HG03521 (cell line): ENCODE measurements around the gene UBE2S.

Source experiments
- ATAC-seq: cut with Tn5 transposase; IDR thresholded peaks from one replicate; pipeline ENCODE4 v1.9.1; 2021; ENCODE audit warnings: mild to moderate bottlenecking, moderate library complexity; ENCODE audit not compliant: unreplicated experiment

Gene UBE2S

DNA sequence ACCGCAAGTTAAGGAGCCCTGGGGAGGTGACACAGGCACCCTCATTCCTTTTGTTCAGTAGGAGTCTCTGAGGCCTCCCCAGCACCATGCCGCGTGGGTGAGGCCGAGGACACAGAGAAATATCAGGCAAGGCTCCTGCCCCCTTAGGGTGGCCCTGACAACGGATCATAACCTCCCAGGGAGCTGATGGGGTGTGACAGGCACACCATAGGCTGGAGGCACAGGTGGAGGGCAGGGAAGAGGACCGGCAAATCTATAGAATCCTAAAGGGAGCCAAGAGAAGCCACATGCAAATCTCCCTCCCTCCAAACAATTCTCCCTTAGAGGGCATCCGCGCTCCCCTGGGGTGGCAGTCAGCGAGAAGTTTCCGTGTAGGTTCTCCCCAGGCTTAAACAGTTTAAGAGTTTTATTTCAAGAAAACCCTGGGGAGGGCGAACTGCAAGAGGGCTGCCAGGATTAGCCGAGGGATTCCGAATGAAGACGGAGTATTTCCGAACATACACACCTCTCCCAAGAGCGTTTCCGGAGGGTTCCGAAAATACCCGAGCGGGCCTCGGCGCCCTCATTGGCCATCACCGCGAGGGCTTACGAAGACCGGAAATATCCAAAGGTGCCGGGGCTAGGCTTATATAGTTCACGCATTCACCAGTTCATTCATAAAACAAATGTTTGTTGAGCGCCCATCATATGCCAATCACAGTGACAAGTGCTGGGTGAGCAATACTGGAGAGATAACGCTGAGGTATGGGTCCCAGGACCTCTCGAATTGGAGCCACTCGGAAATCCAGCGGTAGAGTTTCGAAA lies 22.5 kb downstream of the UBE2S start:
- ATAC-seq: peak; percentile 40

DNA sequence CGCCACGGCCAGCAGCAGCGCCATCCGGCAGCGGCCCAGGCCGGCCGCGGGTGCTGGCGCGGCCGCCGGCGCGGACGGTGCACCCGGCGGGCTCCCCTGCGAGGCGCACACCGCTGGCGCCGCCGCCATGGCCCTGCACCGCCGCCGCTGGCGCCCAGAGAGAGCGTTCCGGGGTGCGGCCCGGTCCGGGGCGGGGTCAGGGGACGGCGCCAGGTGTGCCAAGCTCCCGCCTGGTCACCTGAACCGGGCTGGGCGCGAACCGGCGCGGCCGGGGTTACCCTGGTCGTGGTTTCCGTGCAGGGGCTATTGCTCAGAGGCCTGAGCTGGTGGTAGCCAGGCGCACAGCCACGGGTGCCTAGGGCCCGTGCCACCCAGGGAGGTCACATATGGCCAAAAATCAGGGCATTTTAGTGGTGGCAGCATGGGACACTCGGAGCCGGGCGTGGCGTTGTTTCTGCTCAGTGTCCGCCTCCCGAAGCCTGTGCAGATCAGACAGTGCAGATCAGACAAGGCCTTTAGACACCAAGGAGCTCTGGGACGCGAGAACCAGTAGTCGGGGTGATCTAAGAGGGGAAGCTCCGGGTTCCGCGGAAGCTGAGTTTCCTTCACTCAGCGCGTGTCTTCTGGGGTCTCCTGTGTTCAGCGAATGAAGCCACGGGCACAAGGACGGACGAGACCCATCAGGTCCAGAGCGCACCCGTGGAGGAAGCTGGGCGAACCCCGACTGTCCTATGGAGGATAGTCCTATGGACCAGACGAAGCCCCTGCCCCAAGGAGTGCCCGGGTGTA lies 23.3 kb downstream of the UBE2S start, which contains the start of gene TMEM238:
Gene TMEM238, minus strand, starts transcription at position 162 of the 789 bp plus-strand sequence. Its CDS starts 33 bp downstream, at position 129.
- no peak for ATAC-seq

DNA sequence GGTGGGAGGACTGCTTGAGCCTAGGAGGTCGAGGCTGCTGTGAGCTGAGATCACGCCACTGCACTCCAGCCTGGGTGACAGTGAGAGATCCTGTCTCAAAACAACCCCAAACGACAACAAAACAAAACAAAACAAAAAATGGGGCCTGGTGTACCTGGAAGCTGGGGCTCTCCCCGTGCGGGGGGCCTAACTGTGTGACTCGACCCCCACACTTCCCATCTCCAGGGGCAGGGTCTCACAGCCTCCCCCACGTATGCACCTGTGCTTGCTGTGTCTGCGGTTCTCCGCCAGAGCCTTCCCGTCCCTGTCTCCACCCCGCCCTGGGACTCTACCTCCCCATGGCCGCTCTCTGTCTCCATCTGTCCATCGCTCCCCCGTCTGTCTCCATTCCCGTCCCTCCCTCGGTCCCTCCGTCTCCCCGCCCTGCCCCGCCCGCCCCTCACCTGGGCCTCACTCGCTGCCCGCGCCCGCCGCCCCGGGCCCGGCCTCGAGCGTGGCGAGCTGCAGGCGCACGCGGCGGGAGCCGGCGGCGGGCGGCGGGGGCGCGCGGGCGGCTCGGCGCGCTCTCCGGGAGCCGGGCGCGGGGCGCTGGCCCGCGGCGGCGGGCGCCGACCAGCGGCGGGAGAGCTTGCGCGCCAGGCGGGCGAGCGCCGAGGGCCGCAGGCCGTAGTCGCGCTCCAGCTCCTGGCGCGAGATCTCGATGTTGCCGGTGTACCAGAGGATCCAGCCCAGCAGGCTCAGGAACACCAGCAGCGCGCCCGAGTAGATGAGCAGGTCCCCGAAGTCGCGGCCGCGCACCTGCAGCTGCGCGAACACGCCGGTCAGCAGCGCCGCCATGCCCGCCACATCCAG lies 24.1 kb downstream of the UBE2S start:
- no peak for ATAC-seq

DNA sequence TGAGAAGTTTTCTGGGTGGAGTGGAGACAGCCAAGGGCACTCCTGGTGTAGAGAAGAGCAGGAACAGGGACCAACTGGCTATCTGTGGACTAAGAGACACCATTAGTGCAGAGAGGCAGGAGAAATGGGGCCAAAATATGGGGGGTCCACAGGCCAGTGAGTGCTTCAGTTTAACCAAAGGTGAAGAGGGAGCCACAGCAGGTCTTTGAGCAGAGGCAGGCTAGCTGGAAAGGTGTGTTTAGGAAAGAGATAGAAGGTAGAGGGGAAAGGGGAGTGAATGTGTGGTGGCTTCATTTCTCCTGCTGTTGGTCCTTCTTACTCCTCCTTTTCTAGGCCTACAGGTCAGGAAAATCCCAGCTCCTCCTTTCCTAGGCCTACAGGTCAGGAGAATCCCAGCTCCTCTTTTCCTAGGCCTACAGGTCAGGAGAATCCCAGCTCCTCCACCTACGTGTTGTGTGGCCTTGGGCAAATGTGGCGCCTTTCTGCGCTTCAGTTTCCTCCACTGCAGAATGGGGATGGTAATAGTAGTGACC lies 25.0 kb downstream of the UBE2S start:
- ATAC-seq: no peak

DNA sequence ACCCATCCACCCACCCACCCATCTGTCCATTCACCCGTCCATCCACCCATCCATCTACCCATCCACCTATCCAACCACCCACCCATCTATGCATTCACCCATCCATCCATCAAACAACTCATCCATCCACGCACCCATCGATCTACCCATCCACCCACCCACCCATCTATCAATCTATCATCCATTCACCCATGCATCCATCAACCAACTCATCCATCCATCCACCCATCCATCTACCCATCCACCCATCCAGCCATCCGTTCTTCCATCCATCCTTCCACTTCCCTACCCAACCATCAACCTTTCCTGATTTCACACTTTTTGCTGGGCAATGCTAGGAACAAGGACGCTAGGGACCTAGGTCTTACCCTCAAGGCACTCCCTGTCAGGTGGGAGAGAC lies 25.6 kb downstream of the UBE2S start:
- no peak for ATAC-seq

DNA sequence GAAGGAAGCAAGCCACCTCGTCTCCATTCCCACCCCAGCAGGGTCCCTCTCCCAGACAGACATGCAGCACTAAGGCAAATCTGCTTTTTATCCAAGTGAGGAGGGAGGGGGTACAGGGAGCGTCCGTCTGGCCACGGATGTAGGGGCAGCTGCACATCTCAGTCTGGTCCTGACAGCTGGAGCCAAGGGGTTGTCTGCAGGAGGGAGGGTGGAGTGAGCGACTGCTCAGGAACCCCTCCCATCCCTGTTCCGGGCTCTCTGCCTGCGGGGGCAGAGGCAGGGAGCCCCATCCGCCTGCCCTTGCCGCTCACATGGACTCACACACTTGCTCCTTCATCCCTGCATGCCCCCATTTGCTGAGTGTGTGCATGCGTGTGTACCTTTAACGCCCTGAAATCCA lies 28.4 kb downstream of the UBE2S start:
- ATAC-seq: no peak

DNA sequence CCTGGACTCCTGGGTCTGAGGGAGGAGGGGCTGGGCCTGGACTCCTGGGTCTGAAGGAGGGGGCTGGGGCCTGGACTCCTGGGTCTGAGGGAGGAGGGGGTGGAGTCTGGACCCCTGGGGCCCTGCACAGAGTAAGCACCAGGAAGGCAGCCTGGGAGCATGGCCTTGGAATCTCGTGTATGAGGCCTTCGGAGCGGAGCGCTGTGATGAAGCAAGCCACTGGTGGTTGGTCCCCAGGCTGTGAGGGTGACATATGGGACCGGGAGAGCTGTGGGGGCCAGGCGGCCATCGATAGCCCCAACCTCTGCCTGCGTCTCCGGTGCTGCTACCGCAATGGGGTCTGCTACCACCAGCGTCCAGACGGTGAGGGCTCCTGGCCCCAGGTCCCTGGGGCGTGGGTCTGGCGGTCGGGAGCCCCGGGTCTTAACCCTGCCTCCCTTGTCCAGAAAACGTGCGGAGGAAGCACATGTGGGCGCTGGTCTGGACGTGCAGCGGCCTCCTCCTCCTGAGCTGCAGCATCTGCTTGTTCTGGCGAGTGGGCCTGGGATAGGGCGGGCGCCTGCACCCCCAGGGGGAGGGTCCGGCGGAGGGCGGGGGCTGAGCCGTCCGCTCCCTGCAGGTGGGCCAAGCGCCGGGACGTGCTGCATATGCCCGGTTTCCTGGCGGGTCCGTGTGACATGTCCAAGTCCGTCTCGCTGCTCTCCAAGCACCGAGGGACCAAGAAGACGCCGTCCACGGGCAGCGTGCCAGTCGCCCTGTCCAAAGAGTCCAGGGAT lies 30.0 kb downstream of the UBE2S start:
- no peak for ATAC-seq

DNA sequence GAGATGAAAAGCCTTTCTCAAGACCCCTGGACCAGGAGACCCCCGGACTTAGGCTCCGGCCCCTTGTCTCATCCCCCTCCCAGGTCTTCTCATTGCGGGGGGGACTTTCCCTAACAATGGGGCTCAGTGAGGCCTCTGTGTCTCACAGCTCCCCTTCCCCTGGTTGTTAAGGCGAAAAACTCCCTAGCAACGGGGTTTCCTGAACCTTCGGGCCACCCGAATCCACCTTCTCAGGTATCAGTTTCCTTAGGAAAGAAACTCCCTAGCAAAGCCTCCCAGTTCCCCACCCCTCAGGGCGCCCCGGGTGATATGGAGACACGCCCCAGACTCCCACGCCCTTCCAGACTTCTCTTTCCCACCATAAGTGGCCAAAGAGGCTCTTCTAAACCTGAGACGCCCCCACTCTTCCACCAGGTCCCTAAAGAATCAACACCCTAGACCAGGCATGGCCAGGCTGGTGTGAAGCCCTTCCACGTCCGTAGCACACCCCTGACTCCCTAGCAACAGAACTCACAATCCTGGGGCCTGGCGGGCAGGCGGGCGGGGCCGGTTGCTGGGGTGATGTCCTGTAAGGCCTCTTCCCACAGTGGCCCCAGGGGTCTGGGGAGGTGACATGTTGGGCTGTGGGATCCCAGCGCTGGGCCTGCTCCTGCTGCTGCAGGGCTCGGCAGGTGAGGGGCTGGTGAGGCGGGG lies 31.2 kb downstream of the UBE2S start, which contains the start of gene TMEM190:
Gene TMEM190, plus strand, starts transcription at position 586 of the 693 bp plus-strand sequence. Its CDS starts 28 bp downstream, at position 614.
- no peak for ATAC-seq

DNA sequence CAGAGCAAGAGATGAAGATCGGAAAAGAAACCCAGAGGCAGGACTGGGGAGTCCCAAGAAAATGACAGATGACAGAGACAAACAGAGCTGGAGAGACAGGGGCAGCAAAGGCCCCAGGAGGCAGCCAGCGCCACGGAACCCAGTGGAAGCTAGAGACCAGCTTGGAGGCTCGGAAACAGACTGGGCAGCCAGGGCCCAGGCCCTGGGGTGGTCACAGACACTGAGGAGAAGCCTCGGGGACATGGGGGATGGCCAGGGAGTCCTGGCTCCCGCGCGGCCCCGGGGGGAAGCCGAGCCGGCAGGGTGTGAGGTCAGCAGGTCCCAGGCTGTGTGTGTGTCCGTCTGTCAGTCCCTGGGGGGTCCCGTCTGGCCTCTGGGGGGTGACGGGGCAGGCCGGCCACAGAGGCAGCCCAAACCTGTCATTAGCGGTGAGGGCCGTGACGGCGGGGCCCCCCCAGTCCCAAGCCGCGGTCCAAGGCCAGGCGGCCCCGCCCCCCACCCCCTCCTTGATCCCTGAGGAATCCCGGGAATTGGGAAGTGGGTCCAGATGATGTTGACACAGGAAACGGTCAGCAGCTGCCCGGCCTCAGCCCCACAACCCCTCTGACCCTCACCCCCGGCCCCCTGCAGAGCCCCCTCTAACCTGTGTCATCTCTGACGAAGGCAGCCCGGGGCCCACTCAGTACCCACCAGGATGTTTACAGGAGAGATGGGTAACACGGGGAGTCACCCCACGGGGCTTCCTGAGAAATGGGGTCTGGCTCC lies 33.4 kb downstream of the UBE2S start:
- ATAC-seq: no peak

DNA sequence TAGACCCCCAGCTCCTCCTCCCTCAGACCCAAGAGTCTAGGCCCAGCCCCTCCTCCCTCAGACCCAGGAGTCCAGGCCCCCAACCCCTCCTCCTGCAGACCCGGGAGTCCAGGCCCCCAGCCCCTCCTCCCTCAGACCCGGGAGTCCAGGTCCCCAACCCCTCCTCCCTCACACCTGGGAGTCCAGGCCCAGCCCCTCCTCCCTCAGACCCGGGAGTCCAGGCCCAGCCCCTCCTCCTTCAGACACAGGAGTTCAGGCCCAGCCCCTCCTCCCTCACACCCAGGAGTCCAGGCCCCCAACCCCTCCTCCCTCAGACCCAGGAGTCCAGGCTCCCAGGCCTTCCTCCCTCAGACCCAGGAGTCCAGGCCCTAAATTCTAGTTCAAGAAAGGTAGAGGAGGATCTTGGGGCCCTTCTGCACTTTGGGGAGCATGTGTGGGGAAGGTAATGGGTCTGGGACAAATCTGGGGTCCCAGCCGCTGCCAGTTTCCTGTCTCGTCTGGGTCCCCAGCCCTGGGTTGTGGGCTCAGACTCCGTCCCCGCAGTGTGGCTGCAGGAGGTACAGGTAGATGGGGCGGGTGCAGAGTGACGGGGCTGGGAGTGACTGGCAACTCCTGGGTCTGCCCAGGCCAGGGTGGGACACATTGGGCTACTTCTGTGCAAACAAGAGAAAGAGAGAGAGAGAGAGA lies 34.1 kb downstream of the UBE2S start:
- no peak for ATAC-seq

DNA sequence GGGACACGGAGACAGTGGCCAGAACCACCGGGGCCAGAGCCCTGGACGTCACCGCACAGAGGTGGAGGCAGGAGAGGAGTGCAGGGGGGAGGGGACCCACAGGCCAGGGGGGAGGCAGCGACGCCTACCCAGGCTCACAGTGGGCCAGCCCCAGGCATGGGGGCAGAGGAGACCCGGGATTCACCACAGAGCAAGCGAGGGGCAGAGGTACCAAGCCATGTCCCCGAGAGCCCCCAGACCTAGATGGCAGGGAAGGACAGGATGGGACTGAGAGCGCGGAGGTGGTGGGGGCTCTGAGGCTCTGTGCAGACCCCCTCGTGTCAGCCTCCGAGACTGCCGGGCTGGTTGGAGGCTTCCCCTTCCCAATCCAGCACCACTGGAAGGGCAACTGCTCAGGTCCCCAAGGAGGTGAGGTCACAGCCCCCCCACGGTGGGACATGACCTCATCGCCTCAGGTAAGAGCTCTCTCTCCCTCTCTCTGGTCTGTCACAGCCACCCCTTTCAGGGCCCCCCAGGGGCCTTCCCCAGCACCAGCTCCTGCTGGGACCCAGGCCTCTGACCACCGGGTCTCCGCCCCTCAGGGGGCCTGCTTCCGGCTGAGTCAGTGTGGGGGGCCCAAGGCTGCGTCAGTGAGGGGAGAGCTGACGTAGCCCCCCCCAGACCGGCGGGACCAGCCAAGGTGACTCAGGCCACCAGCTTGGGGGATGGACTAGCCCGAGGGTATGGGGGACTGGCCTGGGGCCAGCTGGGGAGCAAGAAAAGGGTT lies 35.1 kb downstream of the UBE2S start:
- ATAC-seq: no peak

DNA sequence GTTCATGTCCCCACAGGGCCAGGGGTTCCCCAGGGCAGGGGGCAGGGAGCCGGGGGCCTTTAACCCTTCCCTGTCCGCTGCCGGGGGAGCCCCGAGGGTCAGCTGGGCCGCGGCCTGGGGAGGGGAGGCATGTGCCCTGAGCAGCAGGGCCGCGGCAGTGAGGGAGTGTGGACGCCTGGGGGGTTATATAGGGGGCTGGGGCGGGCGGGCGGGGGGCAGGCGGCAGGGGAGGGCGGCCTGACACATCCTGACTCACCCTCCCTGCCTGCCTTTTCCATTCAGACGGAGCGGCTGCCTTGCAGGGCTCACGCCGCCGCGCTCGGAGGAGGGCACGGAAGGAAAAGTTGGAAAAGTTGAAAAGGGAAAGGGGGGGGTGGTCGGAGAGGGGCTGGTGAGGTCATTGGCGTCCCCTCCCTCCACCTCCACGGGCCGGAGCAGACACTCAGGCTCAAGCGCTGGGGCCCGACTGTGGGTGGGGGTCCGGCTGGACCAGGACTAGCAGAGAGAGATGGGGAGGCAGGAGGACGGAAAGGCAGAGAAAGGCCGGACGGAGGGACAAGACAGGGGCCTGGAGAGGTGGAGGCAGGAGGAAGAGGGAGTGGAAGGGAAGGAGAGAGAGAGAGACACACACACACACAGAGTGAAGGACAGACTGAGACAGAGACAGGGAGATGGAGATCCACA lies 37.1 kb downstream of the UBE2S start, which contains the start of gene IL11:
Gene IL11, minus strand, starts transcription at position 159 of the 684 bp plus-strand sequence. Its CDS starts 153 bp downstream, at position 6.
- ATAC-seq: no peak

DNA sequence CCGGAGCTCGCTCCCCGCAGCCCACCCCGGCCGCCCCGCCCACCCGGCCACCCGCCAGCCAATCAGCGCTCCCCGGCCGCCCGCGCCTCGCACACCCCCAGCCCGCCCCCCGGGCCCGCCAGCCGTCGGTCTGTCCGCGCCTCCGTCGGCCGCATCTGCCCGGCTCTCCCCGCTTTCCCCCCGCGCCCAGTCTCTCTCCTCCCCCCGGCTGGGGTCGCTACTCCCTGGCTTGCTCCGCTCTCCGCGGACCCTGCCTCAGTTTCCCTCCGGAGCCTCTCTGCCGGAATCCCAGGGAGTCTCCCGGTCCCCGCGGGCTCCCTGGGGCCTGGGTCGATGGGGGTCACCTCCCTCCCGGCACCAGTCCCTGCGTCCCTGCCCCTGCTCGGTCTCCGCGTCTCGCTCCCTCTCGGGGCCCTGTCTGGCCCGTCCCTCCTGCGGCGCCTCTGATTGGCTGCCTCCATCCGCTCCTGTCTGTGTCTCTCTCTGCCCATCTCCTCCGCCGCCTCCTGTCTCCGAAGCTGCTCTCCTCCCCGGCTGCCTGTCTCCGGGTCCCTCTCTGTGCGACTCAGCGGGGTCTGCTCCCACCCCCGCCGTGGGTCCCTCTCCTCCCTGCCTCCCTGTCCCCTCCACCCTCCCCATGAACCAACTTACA lies 37.8 kb downstream of the UBE2S start:
- ATAC-seq: no peak

DNA sequence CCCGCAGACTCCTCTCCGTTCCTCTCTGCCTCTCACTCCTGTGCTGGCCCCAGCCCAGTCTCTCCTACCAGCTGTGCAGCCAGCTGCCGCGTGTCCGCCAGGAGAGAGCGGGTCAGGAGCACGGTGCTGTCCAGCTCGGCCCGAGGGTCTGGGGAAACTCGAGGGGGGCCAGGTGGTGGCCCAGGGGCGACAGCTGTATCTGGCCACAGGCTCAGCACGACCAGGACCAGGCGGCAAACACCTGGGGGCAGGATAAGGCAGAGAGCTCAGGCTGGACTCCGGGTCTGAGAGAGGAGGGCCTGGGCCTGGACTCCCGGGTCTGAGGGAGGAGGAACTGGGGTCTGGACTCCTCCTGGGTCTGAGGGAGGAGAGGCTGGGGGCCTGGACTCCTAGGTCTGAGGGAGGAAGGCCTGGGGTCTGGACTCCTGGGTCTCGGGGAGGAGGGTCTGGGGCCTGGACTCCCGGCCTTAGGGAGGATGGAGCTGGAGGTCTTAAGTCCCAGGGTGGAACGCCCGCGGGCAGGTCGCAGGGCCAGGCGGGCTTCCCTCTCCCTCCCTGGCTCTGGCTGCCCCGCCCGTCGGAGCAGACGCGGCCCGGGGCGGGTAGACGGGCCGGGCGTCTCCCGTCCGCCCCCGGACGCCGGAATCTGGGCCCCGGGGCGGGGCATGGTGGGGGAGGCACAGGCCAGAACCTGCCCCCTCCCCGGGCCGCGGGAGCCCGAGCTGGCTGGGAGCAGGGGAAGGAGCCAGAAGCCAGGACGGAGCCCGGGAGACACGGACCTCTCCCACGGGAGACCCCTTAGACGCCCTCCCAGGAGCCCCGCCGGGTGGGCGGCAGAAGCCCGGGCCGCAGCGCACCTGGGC lies 38.7 kb downstream of the UBE2S start:
- no peak for ATAC-seq

DNA sequence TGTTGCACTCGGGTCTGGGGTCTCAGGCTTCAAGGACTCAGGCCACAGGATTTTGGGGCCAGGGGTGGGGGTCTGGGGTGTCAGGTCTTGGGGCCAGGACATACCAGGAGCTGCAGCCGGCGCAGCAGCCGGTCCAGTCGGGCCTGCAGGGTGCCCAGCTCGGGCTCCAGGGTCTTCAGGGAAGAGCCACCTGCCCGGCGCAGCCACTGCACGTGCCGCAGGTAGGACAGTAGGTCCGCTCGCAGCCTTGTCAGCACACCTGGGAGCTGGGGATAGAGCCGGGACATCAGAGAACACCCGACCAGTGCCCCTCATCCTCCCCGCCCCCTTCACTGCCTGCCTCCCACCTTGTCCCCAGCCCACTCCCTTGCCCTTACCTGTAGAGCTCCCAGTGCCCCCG lies 39.5 kb downstream of the UBE2S start:
- ATAC-seq: no peak
